Adrenal gland (tissue), 12 donors: ENCODE data around the gene CSNK2B. TPM values are rescaled to one million over a fixed set of nuclear protein-coding genes. Genes with fewer than 3 reads are reported as not detected.

Experiments
- DNase-seq, 7 donors: peaks; one replicate each; pipeline ENCODE4 v3.0.0-alpha.2; 2019 to 2020
- H3K27ac ChIP-seq, 5 donors: fragments of 200-600 bp; sonication (generic) in 4 of 5; 1 replicate in 3 of 5; 2 replicates in 2 of 5; pipeline versions ENCODE4 v1.5.1 to v1.8.0; 2016 to 2020; ENCODE audit warnings: mild to moderate bottlenecking in 1 of 5
- H3K27me3 ChIP-seq: fragments of 200-600 bp; 2 replicates; pipeline ENCODE4 v1.8.0; 2021
- H3K36me3 ChIP-seq, 2 donors: fragments of 200-600 bp; replicated peaks in 1 of 2; 1 replicate in 1 of 2; 2 replicates in 1 of 2; pipeline versions ENCODE4 v1.5.1 to v1.8.0; 2018 to 2022
- H3K4me1 ChIP-seq, 2 donors: fragments of 200-600 bp; replicated peaks in 1 of 2; 1 replicate in 1 of 2; 2 replicates in 1 of 2; pipeline versions ENCODE4 v1.5.1 to v1.8.0; 2018 to 2021
- H3K4me3 ChIP-seq, 4 donors: fragments of 200-600 bp; sonication (generic) in 3 of 4; one replicate each; pipeline ENCODE4 v1.5.1; 2016 to 2018
- H3K9me3 ChIP-seq, 3 donors: fragments of 200-600 bp; sonication (generic) in 1 of 3; replicated peaks in 1 of 3; 1 replicate in 2 of 3; 2 replicates in 1 of 3; pipeline versions ENCODE4 v1.5.1 to v1.8.0; 2016 to 2021
- POLR2A ChIP-seq, 2 donors: fragments of 450-650 bp; IDR thresholded peaks; one replicate each; pipeline ENCODE4 v1.6.1; 2017; ENCODE audit warnings: antibody characterized with exemption in 2 of 2, mild to moderate bottlenecking in 2 of 2, moderate library complexity in 1 of 2
- WGBS, 4 donors: extraction: QIAGEN DNeasy Blood & Tissue Kit in 2 of 4; methylation state at CpG; one replicate each; pipeline versions ENCODE4 v1.1.5 to v1.1.7; 2013 to 2017; 5-methylcytosine and 5-hydroxymethylcytosine counted together
- intact Hi-C, 2 donors: fragments of 100-400 bp; cut with DNase I; formaldehyde crosslinking; loops; one replicate each; pipeline versions ENCODE4 v1.14.1 to v1.15.0; 2022 to 2023
- polyA plus RNA-seq, 3 donors: library from polyadenylated mRNA; stranded (reverse); fragments of 200-250 nt in 2 of 3; fragments of 350-450 nt in 1 of 3; fragmentation: Illumina TruSeq in 1 of 3; extraction: RNeasy Lipid Tissue Mini Kit (QIAGEN cat#74804) in 1 of 3; gene quantifications; one replicate each; pipeline ENCODE4 v1.2.3, GENCODE V29; 2013 to 2014
- total RNA-seq, 9 donors: library from RNA; depleted of rRNA in 4 of 9; stranded (reverse); fragments of >200 nt in 4 of 9; fragments of 120-200 nt in 1 of 9; fragmentation: NEBNext Ultra II Directional in 1 of 9; extraction: Animal tissue kit (Norgen Biotek cat#: 25700) in 1 of 9; gene quantifications; one replicate each; pipeline versions ENCODE4 v1.1.0 to v1.2.4, GENCODE V29; 2013 to 2023
- TF ChIP-seq, protein P1 (sequence below), 6 experiments: fragments of 450-650 bp in 4 of 6; fragments of 200-600 bp in 2 of 6; sonication (generic) in 1 of 6; IDR thresholded peaks; 1 replicate in 5 of 6; 2 replicates in 1 of 6; pipeline versions ENCODE4 v1.5.1 to v1.8.0; 2016 to 2021; ENCODE audit warnings: antibody characterized with exemption in 6 of 6, mild to moderate bottlenecking in 2 of 6, moderate library complexity in 1 of 6
- donor health status: healthy with polysubstance abuse.
- donor health status: Bipolar disorder and iron deficiency.
- donor health status: DM: yes; HTN: yes; CAD: no.
- donor health status: DM: no; HTN: no; CAD: no.
- donor health status: DM: no; HTN: no; CAD: no.
- donor health status: DM: yes; HTN: yes; CAD: no.

The CSNK2B gene
- total and polyA plus RNA-seq, 12 donors, result 142 to 324 (median 206) TPM

- Histone ChIP-seq H3K9me3 (no peaks in the 10 kb centered on the region), H3K4me3 (no peak overlapping the region), H3K4me1 (no peaks in the 10 kb centered on the region), H3K36me3 (peaks cover 0 to 99% of the 10 kb centered on the region in 2 donors), H3K27ac (no peak overlapping the region), H3K27me3 (no peaks in the 10 kb centered on the region)
- intact Hi-C loops, result no loop called here
- WGBS, 4 donors, result 85 to 91% (median 87%) methylated on average over 2 to 7 of the region's 7 CpGs
- DNase-seq, result no peak
- no peak for TF ChIP-seq POLR2A (IDR thresholded peaks at IDR 0.05)
- TF ChIP-seq, protein P1, sequence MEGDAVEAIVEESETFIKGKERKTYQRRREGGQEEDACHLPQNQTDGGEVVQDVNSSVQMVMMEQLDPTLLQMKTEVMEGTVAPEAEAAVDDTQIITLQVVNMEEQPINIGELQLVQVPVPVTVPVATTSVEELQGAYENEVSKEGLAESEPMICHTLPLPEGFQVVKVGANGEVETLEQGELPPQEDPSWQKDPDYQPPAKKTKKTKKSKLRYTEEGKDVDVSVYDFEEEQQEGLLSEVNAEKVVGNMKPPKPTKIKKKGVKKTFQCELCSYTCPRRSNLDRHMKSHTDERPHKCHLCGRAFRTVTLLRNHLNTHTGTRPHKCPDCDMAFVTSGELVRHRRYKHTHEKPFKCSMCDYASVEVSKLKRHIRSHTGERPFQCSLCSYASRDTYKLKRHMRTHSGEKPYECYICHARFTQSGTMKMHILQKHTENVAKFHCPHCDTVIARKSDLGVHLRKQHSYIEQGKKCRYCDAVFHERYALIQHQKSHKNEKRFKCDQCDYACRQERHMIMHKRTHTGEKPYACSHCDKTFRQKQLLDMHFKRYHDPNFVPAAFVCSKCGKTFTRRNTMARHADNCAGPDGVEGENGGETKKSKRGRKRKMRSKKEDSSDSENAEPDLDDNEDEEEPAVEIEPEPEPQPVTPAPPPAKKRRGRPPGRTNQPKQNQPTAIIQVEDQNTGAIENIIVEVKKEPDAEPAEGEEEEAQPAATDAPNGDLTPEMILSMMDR (IDR thresholded peaks at IDR 0.05), result no peak
Observed at GRCh38 chr6:31633447-31633846, 32.4 kb upstream of the CSNK2B start.

- Histone ChIP-seq H3K9me3 (no peaks in the 10 kb centered on the region), H3K27me3 (no peaks in the 10 kb centered on the region), H3K4me3 (no peak overlapping the region), H3K27ac (no peak overlapping the region), H3K4me1 (no peaks in the 10 kb centered on the region), H3K36me3 (peaks cover 0 to 98% of the 10 kb centered on the region in 2 donors)
- DNase-seq, result no peak
- WGBS, 4 donors, result 85 to 94% (median 86%) methylated on average over 3 of the region's 3 CpGs
- no peak for TF ChIP-seq POLR2A (IDR thresholded peaks at IDR 0.05)
- TF ChIP-seq, protein P1 (IDR thresholded peaks at IDR 0.05), result no peak
- intact Hi-C loops, result no loop called here
Observed at GRCh38 chr6:31634131-31634530, 31.7 kb upstream of the CSNK2B start.

DNA sequence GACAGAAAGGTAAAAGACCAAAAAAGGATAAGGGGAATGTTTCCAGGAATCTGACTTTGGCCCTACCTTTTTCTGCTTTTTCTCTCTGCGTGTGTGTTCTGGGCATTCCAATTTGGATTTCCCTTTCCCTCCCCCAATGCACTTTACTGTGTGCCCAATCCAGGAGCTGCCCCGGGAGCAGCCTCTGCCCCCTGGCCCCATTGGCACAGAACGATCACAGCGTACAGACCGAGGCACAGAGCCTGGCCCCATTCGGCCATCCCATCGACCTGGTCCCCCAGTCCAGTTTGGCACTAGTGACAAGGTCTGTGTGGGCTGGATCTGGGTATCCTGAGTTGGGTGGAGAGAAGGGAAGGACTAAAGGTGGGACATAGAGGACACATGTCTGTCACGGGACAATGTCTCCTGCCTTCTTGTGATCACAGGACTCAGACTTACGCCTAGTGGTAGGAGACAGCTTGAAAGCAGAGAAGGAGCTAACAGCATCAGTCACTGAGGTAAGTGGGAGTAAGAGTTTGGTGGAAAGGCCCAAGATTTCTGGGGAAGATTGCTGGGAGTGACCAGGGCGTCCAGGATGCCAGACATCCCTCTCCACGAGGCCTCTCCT lies 30.8 kb upstream of the CSNK2B start:
- no peak for DNase-seq
- TF ChIP-seq, protein P1 (IDR thresholded peaks at IDR 0.05), result no peak
- TF ChIP-seq POLR2A (IDR thresholded peaks at IDR 0.05), result no peak
- Histone ChIP-seq H3K4me3 (no peak overlapping the region), H3K4me1 (no peaks in the 10 kb centered on the region), H3K36me3 (peaks cover 0 to 98% of the 10 kb centered on the region in 2 donors), H3K27me3 (no peaks in the 10 kb centered on the region), H3K27ac (peak overlapping the region in 1 of 5 donors; percentile 2), H3K9me3 (no peaks in the 10 kb centered on the region)
- intact Hi-C loops, result no loop called here
- WGBS, 4 donors, result 77 to 89% (median 82%) methylated on average over 11 of the region's 11 CpGs

- Histone ChIP-seq H3K9me3 (no peaks in the 10 kb centered on the region), H3K27me3 (no peaks in the 10 kb centered on the region), H3K4me3 (no peak overlapping the region), H3K4me1 (no peaks in the 10 kb centered on the region), H3K36me3 (peaks cover 0 to 98% of the 10 kb centered on the region in 2 donors), H3K27ac (peak overlapping the region in 4 of 5 donors; percentile 4 to 66 (median 47))
- intact Hi-C loops, result no loop called here
- TF ChIP-seq, protein P1 (IDR thresholded peaks at IDR 0.05), result no peak
- no peak for TF ChIP-seq POLR2A (IDR thresholded peaks at IDR 0.05)
- 57 to 65% (median 63%) methylated on average over 17 to 27 of the region's 27 CpGs for WGBS, 4 donors
- DNase-seq, result peak in 5 of 7 donors; percentile 51 to 59 (median 58)
Observed at GRCh38 chr6:31636698-31637596, 28.9 kb upstream of the CSNK2B start.
